Smooth muscle cell (in vitro differentiated cells): ENCODE measurements around the gene S100A8. TPM values are rescaled to one million over a fixed set of nuclear protein-coding genes. Genes with fewer than 3 reads are reported as not detected.

ENCODE experiments used
- DNase-seq: peaks from one replicate; lab custom pipeline; 2025; ENCODE audit not compliant: unreplicated experiment; lab: John Stamatoyannopoulos, UW
- H2AFZ ChIP-seq: fragments of 200-600 bp; sonication (generic); 2 replicates; pipeline ENCODE4 v1.6.0; 2016; ENCODE audit warnings: antibody characterized with exemption, low read depth, mild to moderate bottlenecking
- H3F3A ChIP-seq: fragments of 200-600 bp; sonication (generic); 2 replicates; pipeline ENCODE4 v1.6.0; 2017; ENCODE audit warnings: antibody characterized with exemption, low read depth
- H3K27ac ChIP-seq: fragments of 200-600 bp; sonication (generic); 2 replicates; pipeline ENCODE4 v1.5.1; 2016; ENCODE audit warnings: low read depth, mild to moderate bottlenecking
- H3K27me3 ChIP-seq: fragments of 200-600 bp; sonication (generic); 2 replicates; pipeline ENCODE4 v1.6.1; 2016; ENCODE audit warnings: low read depth, mild to moderate bottlenecking
- H3K36me3 ChIP-seq: fragments of 200-600 bp; sonication (generic); 2 replicates; pipeline ENCODE4 v1.5.1; 2016; ENCODE audit warnings: low read depth
- H3K4me1 ChIP-seq: fragments of 200-600 bp; sonication (generic); 2 replicates; pipeline ENCODE4 v1.5.1; 2016; ENCODE audit warnings: low read depth
- H3K4me2 ChIP-seq: fragments of 200-600 bp; sonication (generic); 2 replicates; pipeline ENCODE4 v1.6.0; 2016; ENCODE audit warnings: mild to moderate bottlenecking
- H3K4me3 ChIP-seq: fragments of 200-600 bp; sonication (generic); 2 replicates; pipeline ENCODE4 v1.5.1; 2016; ENCODE audit warnings: mild to moderate bottlenecking
- H3K79me2 ChIP-seq: fragments of 200-600 bp; sonication (generic); 2 replicates; pipeline ENCODE4 v1.6.0; 2016; ENCODE audit warnings: low read depth, mild to moderate bottlenecking
- H3K9ac ChIP-seq: fragments of 200-600 bp; sonication (generic); 2 replicates; pipeline ENCODE4 v1.6.0; 2016; ENCODE audit warnings: low read depth
- H3K9me3 ChIP-seq: fragments of 200-600 bp; sonication (generic); replicated peaks from 2 replicates; pipeline ENCODE4 v1.5.1; 2016; ENCODE audit warnings: low read depth
- H4K20me1 ChIP-seq: fragments of 200-600 bp; sonication (generic); 2 replicates; pipeline ENCODE4 v1.6.0; 2016; ENCODE audit warnings: low read depth
- CTCF ChIP-seq: fragments of 200-600 bp; sonication (generic); IDR thresholded peaks from 2 replicates; pipeline ENCODE4 v1.5.1; 2017; ENCODE audit warnings: borderline replicate concordance, mild to moderate bottlenecking, antibody characterized with exemption; ENCODE audit not compliant: insufficient read depth, poor library complexity, severe bottlenecking
- WGBS: methylation state at CpG from one replicate; pipeline ENCODE4 v1.1.7; 2016; ENCODE audit warnings: low lambda C conversion rate; 5-methylcytosine and 5-hydroxymethylcytosine counted together
- polyA plus RNA-seq: library from polyadenylated mRNA; unstranded; fragments of >200 nt; fragmentation: Nextera tagmentation; extraction: Ambion mirVana; gene quantifications from 2 replicates; pipeline ENCODE4 v1.2.1, GENCODE V29; 2016
- total RNA-seq: library from RNA; depleted of rRNA; stranded (reverse); fragments of >200 nt; gene quantifications from 2 replicates; pipeline ENCODE4 v1.2.3, GENCODE V29; 2014

S100A8 gene
- total and polyA plus RNA-seq, 2 experiments from 2014 or later = 0.79 TPM; not detected in 1

GRCh38 chr1:153379591-153379990, 11.3 kb downstream of the S100A8 start:
- no peaks in the 10 kb centered on the region for H4K20me1 ChIP-seq
- no peak for DNase-seq
- H3K36me3 ChIP-seq = no peaks in the 10 kb centered on the region
- no peak overlapping the region for H3K4me2 ChIP-seq
- H3K27me3 ChIP-seq = no peaks in the 10 kb centered on the region
- no peaks in the 10 kb centered on the region for H3K9me3 ChIP-seq
- H3K4me3 ChIP-seq = no peak overlapping the region
- H3K9ac ChIP-seq = no peak overlapping the region
- H3K4me1 ChIP-seq = no peaks in the 10 kb centered on the region
- 91% methylated on average over 10 of the region's 10 CpGs for WGBS
- H3K79me2 ChIP-seq = no peaks in the 10 kb centered on the region
- H3F3A ChIP-seq = no peaks in the 10 kb centered on the region
- no peak overlapping the region for H2AFZ ChIP-seq
- TF ChIP-seq CTCF = no peak
- H3K27ac ChIP-seq = no peak overlapping the region

- no peak for TF ChIP-seq CTCF
- no peak within 1 kb of the TSS for H3K4me3 ChIP-seq
- H3F3A ChIP-seq = no peaks in the 10 kb centered on the region
- no peak within 1 kb of the TSS for H3K4me2 ChIP-seq
- H3K4me1 ChIP-seq = no peaks in the 10 kb centered on the region
- no peaks in the 10 kb centered on the region for H4K20me1 ChIP-seq
- H3K36me3 ChIP-seq = no peaks in the 10 kb centered on the region
- H3K9me3 ChIP-seq = no peaks in the 10 kb centered on the region
- no peaks in the 10 kb centered on the region for H3K79me2 ChIP-seq
- no peak within 1 kb of the TSS for H2AFZ ChIP-seq
- no peak for DNase-seq
- H3K27me3 ChIP-seq = no peaks in the 10 kb centered on the region
- H3K27ac ChIP-seq = no peak within 1 kb of the TSS
- WGBS = 65% methylated on average over 1 of the region's 1 CpG
- no peak within 1 kb of the TSS for H3K9ac ChIP-seq
Measured at GRCh38 chr1:153375511-153375910, 15.4 kb downstream of the S100A8 start, which contains the start of gene S100A12. S100A12 (minus strand) TSS chr1:153375621; CDS start chr1:153374592, 1,029 bp downstream.

- Histone ChIP-seq H3K9me3 (no peaks in the 10 kb centered on the region), H3K4me2 (no peak overlapping the region), H4K20me1 (no peaks in the 10 kb centered on the region), H3K27me3 (no peaks in the 10 kb centered on the region), H2AFZ (no peak overlapping the region), H3K36me3 (no peaks in the 10 kb centered on the region), H3K27ac (no peak overlapping the region), H3K9ac (no peak overlapping the region), H3K4me1 (no peaks in the 10 kb centered on the region), H3K79me2 (no peaks in the 10 kb centered on the region), H3K4me3 (no peak overlapping the region), H3F3A (no peaks in the 10 kb centered on the region)
- WGBS = 82% methylated on average over 2 of the region's 2 CpGs
- no peak for TF ChIP-seq CTCF
- no peak for DNase-seq
Measured at GRCh38 chr1:153374071-153374470, 16.8 kb downstream of the S100A8 start.

GRCh38 chr1:153372571-153372970, 18.3 kb downstream of the S100A8 start:
- WGBS = 84% methylated on average over 2 of the region's 2 CpGs
- no peaks in the 10 kb centered on the region for H3F3A ChIP-seq
- H4K20me1 ChIP-seq = no peaks in the 10 kb centered on the region
- no peak overlapping the region for H3K27ac ChIP-seq
- no peak overlapping the region for H2AFZ ChIP-seq
- no peaks in the 10 kb centered on the region for H3K36me3 ChIP-seq
- no peaks in the 10 kb centered on the region for H3K27me3 ChIP-seq
- H3K4me2 ChIP-seq = no peak overlapping the region
- no peak for TF ChIP-seq CTCF
- H3K9ac ChIP-seq = no peak overlapping the region
- no peaks in the 10 kb centered on the region for H3K4me1 ChIP-seq
- H3K79me2 ChIP-seq = no peaks in the 10 kb centered on the region
- no peak for DNase-seq
- no peaks in the 10 kb centered on the region for H3K9me3 ChIP-seq
- H3K4me3 ChIP-seq = no peak overlapping the region
